ENCODE results near the gene TBC1D8.

Gene TBC1D8

DNA sequence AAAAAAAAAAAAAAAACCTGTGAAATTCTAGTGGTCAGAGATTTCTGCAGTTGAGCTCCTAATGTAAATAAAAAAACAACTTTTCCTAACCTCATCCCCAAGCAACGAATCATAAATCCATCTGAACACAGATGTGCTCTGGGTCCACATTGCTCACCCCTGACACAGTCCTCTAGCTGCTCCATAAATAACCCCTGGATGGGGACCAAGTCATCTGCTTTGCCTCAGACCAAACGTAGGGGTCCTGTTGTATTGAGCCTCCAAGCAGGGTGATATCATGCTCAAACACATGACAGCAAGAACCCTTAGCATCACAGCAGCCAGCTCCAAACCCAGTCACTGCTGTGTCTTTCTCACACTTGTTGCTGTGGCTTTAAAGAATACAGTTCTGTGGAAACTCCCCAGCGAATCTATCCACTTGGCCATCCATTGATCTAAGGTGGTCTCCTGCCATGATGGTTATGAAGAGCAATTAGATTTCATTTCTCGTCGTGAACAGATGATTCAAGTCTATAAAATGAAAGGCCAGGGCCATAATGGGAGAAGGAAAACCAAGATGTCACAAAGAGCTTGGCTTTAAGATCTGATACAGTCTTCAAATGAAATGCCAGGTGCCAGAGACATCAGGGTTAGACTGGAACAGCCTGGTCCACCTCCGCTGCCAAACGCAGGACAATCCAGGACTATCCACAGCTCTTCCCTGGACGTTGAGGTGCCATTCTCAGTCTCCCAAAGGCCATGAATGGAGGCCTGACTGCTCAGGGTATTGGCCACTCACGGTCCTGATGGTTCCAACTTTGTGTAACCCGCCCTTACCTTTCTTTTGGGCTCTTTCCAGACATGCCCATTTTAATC is 39.0 kb downstream of the TBC1D8 start:
- DNase-seq (ENCODE audit: low read depth), result no peak

DNA sequence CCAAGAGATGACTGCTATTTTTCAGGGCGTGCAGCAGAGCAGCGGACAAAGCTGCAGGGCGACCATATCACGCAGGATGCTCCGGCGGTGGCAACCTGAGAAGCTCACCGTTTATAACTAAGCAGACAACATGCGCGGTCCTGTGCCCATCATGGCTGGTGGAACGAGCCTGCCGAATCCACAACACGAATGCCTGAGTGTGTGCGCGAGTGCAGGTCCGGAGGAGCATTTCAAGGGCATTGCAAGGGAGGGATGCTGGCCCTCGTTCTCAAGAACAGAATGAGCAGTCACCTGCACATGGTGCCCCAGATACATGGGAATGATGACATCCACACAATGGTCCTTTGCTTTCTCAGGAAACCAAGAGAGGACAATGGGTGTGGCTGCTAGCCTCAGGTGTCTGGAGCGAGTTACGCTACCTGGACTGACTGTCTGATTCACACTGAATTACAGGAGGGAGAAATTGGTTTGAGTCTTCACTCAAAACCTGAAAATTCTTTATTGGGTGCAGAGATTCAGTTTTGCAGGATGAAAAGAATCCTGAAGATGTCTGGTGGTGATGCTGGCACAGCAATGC is 39.8 kb downstream of the TBC1D8 start:
- DNase-seq (ENCODE audit: low read depth), result no peak

DNA sequence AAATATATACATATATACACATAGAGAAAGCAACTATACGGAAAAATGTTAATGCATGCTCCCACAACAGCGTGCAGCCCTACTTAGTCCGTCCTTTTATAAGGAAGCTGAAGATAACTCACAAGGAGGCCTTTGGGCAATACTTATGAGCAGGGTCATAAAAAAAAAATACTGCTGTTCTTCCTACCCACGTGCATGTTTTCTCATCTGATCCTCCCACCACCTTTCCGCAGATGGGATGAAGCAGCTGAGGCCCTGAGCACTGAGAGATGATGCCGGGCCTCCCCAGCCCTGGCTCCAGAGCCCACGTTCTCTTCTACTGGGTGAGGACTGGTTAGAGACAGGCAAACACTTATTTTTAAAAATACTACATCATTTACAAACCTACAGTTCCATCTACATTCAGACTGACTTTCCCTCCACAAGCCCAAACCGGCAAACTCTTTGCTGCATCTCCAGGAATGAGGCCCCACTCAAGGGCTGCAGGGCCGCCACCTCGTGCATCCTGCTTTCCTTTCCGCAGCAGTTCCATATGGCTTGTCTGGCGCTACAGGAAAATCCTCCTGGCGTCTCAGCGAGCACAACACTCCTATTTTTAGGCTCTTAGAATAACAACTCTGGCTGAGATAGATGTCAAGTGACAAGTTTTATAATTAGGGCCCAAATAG is 41.6 kb downstream of the TBC1D8 start:
- DNase-seq (ENCODE audit: low read depth), result no peak

DNA sequence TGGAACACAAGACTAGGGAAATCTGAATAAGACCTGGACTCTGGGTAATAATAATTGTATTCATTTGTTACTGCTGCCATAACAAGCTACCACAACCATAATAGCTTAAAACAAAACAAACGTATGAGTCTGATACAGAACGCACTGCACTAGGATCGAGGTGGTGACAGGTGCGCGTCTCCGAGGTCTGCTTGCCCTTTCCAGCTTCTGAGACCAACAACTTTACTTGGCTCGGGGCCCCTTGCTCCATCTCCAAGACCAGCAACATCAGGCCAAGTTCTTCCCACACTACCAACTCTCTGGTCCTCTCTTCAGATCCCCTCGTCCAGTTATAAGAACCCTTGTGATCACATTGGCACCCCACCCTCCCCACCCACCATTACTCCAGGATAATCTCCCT is 42.8 kb downstream of the TBC1D8 start:
- DNase-seq (ENCODE audit: low read depth), result no peak

DNA sequence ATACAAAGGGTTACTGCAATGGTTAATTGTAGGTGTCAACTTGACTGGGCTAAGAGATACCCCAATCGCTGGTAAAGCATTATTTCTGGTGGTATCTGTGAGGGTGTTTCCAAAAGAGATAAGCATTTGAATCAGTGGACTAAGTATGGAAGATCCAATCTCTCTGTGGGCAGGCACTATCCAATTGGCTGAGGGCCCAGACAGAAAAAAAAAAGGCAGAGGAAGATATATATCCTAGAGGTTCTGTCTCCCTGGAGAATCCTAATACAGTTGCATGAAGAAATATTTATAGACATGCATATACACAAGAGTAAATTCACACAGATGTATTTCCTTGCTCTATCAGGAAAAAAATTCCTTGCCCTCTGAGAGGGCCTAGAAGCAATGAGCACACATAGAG is 43.9 kb downstream of the TBC1D8 start:
- DNase-seq (ENCODE audit: low read depth), result no peak

DNA sequence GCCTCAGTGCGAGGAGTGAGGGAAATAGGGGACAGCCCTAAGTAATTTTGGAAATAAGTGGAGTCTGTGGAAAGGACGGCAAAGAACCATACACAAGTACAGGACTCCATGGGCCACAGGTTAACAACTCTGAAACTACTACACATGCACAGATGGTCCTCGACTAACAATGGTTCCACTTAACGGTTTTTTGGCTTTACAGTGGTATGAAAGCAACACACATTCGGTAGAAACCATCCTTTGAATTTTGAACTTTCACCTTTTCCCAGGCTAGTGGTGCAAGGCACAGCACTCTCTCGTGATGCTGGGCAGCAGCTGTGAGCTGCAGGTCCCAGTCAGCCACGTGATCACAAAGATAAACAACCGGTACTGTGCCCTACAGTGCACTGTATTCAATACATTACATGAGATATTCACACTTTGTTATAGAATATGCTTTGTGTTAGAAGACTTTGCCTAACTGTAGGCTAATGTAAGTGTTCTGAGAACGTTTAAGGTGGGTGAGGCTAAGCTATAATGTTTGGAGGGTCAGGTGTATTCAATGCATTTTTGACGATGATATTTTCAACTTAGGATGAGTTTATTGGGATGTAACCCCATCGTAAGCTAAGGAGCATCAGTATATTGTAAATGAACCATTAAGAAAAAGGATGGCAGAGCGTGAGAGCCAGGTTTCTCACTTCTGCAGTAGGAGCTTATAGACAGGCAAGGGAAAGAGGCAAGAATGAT is 44.6 kb downstream of the TBC1D8 start:
- DNase-seq (ENCODE audit: low read depth), result no peak

DNA sequence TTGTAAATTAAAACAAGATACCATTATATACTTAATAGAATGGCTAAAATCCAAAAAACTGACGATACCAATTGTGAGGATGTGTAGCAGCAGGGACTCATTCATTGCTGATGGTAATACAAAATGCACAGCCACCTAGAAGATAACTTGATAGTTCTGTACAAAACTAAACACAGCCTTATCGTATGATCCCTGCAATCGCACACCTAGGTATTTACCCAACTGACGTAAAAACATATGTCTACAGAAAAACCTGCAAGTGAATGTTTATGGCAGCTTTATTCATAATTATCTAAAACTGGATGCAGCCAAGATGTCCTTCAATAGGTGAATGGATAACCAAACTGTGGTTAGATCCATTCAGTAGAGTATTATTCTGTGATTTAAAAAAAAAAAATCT is 45.5 kb downstream of the TBC1D8 start:
- no peak for DNase-seq (ENCODE audit: low read depth)

DNA sequence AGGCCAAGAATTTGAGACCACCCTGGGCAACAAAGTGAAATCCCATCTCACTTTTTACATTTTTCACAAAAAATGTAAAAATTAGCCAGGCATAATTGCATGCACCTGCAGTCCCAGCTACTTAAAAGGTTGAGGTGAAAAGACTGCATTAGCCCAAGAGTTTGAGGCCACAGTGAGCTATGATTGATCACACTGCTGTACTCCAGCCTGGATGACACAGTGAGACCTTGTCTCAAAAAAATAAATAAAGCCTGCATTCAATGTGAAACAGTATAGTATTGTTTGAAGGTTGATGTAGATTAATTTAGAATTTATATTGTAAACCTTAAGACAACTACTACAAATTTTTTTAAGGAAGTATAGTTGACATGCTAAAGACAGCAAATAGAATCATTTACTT is 53.5 kb downstream of the TBC1D8 start:
- DNase-seq (ENCODE audit: low read depth), result no peak

DNA sequence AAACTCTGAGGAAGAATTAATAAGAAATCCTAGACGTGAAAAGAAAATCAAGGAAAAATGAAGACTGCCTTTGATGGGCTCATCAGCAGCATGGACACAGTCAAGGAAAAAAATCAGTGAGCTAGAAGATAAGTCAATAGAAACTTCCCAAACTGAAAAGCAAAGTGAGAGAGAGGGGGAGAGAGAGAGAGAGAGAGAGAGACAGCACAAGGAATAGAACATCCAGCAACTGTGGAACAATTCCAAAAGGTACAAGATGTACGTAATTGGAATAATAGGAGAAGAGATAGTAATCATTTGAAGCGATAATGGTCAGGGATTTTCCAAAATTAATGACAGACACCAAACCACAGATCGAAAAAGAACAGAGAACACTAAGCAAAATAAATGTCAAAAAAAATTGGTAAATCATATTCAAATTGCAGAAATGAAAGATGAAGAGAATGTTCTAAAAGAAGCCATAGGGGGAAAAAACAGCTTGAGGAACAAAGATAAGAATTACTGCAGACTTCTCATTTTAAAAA is 54.5 kb downstream of the TBC1D8 start:
- no peak for DNase-seq (ENCODE audit: low read depth)

DNA sequence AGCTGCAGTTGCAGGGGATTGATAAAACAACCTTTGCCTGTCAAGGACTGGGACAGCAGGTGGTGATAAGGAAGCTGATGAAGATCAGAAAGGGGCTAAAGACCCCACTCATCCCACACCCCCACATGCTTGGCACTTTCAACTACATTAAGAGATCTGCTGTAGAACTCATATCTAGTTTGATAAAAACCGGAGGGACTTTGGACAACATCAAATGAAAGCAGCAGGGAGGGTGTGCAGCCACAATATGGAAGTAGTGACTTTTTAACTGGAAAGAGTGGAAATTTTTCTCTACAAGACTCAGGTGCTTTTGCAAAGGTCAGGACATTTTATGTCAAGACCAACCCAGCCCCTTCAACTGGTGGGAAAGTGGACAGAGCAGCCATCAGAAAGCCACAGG is 56.8 kb downstream of the TBC1D8 start:
- DNase-seq (ENCODE audit: low read depth), result no peak

DNA sequence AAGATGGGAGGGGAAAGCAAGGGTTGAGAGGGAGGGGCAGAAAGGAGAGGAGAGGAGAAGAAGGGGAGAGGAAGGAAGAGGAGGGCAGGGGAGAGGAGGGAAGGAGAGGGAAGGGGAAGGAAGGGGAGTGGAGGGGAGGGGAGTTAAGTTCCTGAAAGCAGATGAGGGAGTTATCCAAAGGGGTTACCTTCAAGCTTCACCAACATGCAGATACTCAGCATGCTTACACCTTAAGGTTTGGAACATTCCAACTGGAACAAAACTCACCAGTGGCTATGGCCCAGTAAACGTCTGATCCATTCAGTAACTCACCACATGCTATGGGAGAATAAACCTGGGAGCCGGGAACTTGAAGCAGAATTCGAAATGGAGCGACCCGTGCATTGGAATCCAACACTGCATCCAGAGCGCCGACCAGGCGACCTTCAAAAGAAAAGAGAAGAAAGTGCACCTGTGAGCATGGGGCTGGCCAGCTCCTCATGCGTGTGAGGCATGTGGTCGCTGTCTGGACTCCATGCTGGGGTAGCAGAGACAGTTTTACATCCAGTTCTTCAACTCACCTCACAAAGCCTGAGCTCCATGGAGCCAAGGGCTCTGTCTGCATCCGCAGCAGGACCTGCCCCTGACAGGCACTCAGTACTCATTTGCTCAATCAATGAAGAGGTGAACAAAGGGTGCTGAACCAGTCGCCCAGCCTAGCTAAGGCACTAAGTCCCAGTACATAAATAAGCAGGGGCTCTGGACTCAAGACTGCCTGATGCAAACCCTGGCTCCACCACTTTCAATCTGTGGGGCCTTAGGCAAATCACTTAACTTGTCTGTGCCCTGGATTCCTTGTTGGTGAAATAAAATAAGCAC is 61.0 kb downstream of the TBC1D8 start:
- no peak for DNase-seq (ENCODE audit: low read depth)

DNA sequence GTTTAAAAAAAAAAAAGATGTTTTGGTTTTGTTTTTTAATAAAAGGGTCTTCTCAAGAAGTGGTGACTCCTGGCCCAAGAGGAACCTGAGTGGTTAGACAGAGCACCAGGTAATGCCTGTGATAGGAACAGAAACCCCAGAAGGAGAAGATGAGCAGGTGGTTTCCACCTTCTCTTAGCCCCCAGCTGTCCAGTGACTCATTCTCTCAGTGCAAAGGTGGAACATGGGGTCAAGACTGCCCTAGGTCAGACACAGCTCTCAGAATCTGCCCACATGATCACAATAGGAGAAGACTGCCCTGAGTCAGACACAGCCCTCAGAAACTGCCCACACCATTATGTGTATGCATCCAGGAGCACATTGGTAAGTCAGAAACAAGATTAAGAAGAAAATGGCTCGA is 61.8 kb downstream of the TBC1D8 start:
- no peak for DNase-seq (ENCODE audit: low read depth)

DNA sequence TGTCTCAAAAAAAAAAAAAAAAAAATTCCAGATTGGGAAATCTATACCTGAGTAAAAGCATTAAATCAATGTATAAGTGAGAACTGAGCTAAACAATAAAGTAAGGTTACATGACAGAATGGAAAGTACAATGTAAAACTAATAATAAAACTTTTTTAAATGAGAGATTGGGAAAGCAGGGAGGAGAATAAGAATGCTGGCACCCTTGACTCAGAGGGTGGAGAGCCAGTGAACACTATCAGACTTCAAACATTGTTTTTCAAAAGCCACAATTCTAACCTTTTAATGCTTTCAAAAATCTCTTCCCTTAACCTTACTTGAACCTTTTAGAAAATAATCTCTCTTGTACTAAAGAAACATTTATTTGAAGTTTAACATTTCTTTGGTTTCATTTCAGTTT is 63.5 kb downstream of the TBC1D8 start:
- no peak for DNase-seq (ENCODE audit: low read depth)

DNA sequence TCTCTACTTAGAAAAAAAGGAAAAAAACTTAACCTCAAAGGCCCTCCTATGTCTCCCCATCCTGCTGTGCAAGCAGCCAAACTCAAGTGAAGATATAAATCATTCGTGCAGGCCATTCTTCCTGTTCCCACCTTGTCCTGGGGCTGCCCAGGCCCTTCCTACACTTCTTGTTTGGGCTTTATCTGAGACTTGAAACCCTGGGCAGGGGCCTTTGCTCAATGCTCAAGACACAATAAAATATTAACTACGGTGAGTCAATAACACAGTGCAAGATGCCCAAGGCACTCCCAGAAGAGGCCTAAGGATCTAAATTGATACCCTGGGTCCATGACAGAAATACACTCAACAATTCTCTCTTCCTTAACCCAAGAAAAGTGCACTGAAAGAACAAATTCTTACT is 67.6 kb downstream of the TBC1D8 start:
- DNase-seq (ENCODE audit: low read depth), result no peak

DNA sequence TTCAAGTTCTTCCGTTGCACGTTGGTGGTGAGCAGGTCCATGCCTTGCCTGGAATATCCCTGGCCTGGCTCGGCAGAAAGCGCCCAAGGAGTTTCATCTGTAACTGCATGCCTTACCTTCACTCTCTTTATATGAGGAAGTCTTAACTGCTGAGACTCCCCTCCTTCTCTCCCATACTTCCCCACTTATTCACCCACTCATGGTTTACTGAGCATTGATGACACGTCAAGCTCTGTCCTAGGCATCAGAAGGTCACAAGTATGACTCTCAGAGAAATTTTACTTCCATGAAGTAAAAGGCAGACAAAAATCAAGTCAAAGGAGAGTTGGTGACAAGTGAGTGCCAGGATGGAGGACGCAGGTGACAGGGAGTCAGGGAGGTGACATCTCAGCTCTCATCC is 68.2 kb downstream of the TBC1D8 start:
- no peak for DNase-seq (ENCODE audit: low read depth)

DNA sequence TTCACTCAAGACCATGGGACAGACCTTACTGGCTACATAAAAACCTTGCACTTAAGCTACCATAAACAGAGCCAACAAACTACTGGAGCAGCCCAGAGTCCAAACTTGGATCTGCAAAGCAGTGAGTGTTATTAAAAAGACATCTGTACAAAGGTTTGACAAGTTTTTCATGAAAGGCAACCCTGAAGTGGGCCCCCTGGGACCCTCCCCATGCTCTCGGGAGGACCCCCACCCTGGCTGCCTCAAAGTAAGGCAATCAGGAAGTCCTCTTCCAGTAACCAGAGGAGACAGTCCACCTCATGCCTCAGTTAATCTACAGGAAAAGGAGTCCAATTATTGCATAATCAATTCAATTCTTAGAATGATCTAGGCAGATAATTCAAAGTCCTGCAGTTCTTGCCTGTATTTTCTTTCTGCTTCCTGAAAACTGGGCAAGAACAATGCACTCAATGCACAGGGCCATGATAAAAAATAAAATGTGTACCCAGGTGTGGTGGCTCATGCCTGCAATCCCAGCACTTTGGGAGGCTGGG is 69.7 kb downstream of the TBC1D8 start:
- no peak for DNase-seq (ENCODE audit: low read depth)

DNA sequence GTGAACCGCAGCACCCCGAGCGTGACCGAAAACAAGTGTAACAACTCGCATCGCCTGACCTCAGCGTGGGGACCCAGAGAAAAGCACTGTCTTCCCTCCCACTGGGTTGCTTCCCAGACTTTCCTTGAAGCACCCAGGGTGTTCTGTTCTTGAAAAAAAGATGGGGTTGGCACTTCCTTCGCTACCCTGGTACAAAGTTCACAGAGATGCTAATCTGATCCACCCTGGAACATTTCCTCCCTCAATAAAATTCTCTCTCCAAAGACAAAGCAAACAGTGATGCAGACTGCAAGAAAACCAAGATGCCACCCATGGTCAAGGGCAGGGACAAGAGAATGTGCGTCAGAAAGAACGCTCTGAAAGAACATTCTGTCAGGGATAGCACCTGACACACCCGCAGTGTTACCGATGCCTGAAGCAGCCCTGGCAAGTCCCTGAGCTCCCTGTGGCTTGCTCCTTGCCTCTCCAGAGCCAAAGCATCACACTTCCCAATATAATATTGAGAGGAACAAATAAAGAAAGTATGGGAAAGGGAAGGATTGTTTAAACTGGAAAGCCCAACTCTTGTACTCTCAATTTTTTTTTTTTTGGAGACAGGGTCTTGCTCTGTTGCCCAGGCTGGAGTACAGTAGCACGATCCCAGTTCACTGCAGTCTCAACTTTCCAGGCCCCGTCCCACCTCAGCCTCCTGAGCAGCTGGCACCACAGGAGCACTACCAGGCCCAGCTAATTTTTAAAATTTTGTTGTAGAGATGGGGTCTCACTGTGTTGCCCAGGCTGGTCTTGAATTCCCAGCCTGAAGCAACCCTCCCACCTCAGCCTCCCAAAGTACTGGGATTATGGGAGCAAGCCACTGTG is 70.7 kb downstream of the TBC1D8 start:
- DNase-seq (ENCODE audit: low read depth), result no peak

DNA sequence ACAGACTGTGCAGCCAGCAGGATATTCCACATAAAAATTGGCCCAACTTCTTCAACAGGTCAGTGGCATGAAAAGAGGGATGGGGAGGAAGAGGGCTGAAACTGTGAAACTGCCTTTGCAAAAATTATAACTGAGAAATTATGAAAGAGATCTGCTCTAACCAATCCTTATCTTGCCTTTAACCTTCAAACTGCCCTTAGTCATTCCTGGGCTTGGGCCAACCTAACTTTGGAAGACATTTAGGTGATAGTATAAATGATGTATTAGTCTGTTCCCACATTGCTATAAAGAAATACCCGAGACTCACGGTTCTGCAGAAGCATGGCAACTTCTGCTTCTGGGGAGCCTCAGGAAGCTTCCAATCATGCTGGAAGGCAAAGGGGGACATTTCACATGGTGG is 74.6 kb downstream of the TBC1D8 start:
- no peak for DNase-seq (ENCODE audit: low read depth)

DNA sequence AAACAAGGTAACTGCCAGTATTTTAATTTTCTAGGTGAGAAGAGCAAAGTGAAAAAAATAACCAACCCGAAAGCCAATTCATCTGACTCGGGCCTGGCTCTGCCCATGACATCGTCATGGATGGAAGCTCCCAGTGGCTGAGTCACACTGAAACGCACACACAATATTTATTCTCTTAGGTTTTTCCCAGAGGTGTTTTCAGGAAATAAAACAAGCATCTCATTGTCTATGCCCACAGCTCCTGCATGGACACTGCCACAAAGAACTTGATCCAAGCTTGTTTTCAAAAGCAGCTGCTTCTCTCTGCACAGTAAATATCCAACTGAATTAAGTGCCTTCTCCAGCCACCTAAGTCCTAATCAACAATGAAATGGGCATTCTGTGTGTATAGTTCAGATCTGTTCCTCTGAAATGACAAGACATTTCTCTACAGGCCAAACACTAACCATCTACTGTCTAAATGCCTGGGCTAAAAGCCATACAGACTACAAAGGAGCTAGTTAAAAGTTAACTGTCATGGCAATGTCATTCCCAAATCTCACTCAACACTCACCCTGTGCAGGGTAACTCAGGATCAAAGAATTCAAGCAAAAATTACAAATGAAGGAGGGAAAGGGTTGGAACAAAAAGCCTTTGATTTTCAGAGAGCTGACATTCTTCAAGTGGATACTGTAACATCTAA is 86.2 kb downstream of the TBC1D8 start:
- DNase-seq (ENCODE audit: low read depth), result no peak

DNA sequence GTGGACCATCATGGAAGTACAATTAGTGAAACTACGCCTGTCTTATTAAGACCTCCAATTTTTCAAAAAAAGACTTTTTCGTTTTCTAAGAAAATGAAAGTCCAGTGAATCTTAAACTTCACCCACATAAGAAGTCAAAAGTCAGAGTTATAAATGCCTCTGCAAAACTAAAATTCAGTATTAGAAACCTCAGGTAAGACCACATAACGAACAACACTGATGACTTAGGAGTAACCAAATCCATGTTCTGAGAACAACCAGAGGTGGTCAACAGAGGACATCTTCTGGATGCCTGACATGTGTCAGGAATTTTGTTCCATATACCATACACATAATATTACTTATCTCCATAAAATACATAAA is 86.7 kb downstream of the TBC1D8 start:
- no peak for DNase-seq (ENCODE audit: low read depth)
